HCT116 (cell line): ENCODE data around the gene LRP1B. TPM values are rescaled to one million over a fixed set of nuclear protein-coding genes. Genes with fewer than 3 reads are reported as not detected.

Experiments used
- ATAC-seq: fragments of 200-7000 bp; cut with Tn5 transposase; 2 replicates; pipeline ENCODE4 v1.9.1; 2020; ENCODE audit warnings: mild to moderate bottlenecking, moderate library complexity
- BruUV-seq: library from RNA; stranded (reverse); fragments of 400-500 nt; replicated peaks from 2 replicates; lab custom pipeline; 2021; lab: Mats Ljungman, UMichigan
- CTCF ChIA-PET: fragments of 300-600 bp; sonication (Branson Sonifier 250); formaldehyde crosslinking; loops from one replicate; lab custom pipeline; 2021; ENCODE audit warnings: antibody characterized with exemption; lab: Charles Lee
- POLR2A ChIA-PET: fragments of 300-600, 350-600 bp; sonication (Branson Sonifier 250); formaldehyde crosslinking; loops from one replicate; lab custom pipeline; 2021; ENCODE audit warnings: antibody characterized with exemption; lab: Charles Lee
- RAD21 ChIA-PET, 2 experiments: fragments of 300-600 bp; sonication (Branson Sonifier 250); formaldehyde crosslinking; loops; one replicate each; lab custom pipeline; 2023; ENCODE audit warnings: low total read pairs in 2 of 2; ENCODE audit not compliant: uncharacterized antibody in 2 of 2, unreplicated experiment in 2 of 2, low non-redundant PET in 1 of 2; lab: Charles Lee
- DNase-seq: peaks from one replicate; pipeline ENCODE4 v3.0.0-alpha.2; 2010; ENCODE audit warnings: low read depth, low spot score
- H2AFZ ChIP-seq: fragments of 200-600 bp; shearing (Covaris generic), sonication (generic); 2 replicates; pipeline ENCODE4 v1.6.1; 2017; ENCODE audit warnings: low read depth, mixed run types, mixed read lengths, antibody characterized with exemption, low read length; ENCODE audit not compliant: poor library complexity, severe bottlenecking
- H3K27ac ChIP-seq: 2 replicates; pipeline ENCODE4 v1.5.1; 2012; ENCODE audit warnings: low read depth, low read length
- H3K27me3 ChIP-seq: fragments of 200-600 bp; sonication (generic); 2 replicates; pipeline ENCODE4 v1.6.1; 2016; ENCODE audit warnings: mixed run types, low read length, mixed read lengths; ENCODE audit not compliant: insufficient read depth
- H3K36me3 ChIP-seq, 2 experiments: fragments of 200-500 bp in 1 of 2; fragments of 200-600 bp in 1 of 2; sonication (Bioruptor generic) in 1 of 2; sonication (generic) in 1 of 2; 2 replicates each; pipeline versions ENCODE4 v1.5.1 to v1.6.1; 2014 to 2016; ENCODE audit warnings: low read length in 2 of 2, inconsistent platforms in 1 of 2, mixed read lengths in 1 of 2, mixed run types in 1 of 2; ENCODE audit not compliant: insufficient read depth in 2 of 2, control insufficient read depth in 1 of 2
- H3K4me1 ChIP-seq, 2 experiments: fragments of 200-600 bp in 1 of 2; sonication (generic) in 1 of 2; 2 replicates each; pipeline versions ENCODE4 v1.5.1 to v1.6.1; 2012 to 2017; ENCODE audit warnings: low read length in 2 of 2, inconsistent platforms in 1 of 2, mild to moderate bottlenecking in 1 of 2, mixed read lengths in 1 of 2, mixed run types in 1 of 2, moderate library complexity in 1 of 2; ENCODE audit not compliant: insufficient read depth in 2 of 2, control insufficient read depth in 1 of 2
- H3K4me2 ChIP-seq: fragments of 200-600 bp; sonication (generic); 2 replicates; pipeline ENCODE4 v1.6.1; 2017; ENCODE audit warnings: mixed run types, low read length, mixed read lengths
- H3K4me3 ChIP-seq, 2 experiments: fragments of 200-600 bp in 1 of 2; sonication (generic) in 1 of 2; replicated peaks in 1 of 2; 2 replicates each; pipeline ENCODE4 v1.5.1; 2011 to 2016; ENCODE audit warnings: low read length in 2 of 2, control low read depth in 1 of 2, low read depth in 1 of 2, mild to moderate bottlenecking in 1 of 2, mixed read lengths in 1 of 2, mixed run types in 1 of 2
- H3K79me2 ChIP-seq: fragments of 200-600 bp; sonication (generic); 2 replicates; pipeline ENCODE4 v1.6.1; 2017; ENCODE audit warnings: mild to moderate bottlenecking, mixed run types, low read length, moderate library complexity, mixed read lengths; ENCODE audit not compliant: insufficient read depth
- H3K9ac ChIP-seq: fragments of 200-600 bp; sonication (generic); 2 replicates; pipeline ENCODE4 v1.6.1; 2016; ENCODE audit warnings: low read length, mixed read lengths
- H3K9me2 ChIP-seq: fragments of 200-600 bp; sonication (generic), shearing (Covaris generic); 2 replicates; pipeline ENCODE4 v1.6.1; 2017; ENCODE audit warnings: mixed run types, mild to moderate bottlenecking, moderate library complexity; ENCODE audit not compliant: insufficient read depth
- H3K9me3 ChIP-seq, 2 experiments: fragments of 200-500 bp in 1 of 2; fragments of 200-600 bp in 1 of 2; sonication (Bioruptor generic) in 1 of 2; sonication (generic) in 1 of 2; 2 replicates each; pipeline ENCODE4 v1.6.1; 2014 to 2017; ENCODE audit warnings: low read length in 2 of 2, mixed read lengths in 2 of 2, inconsistent platforms in 1 of 2, low read depth in 1 of 2, mild to moderate bottlenecking in 1 of 2, mixed run types in 1 of 2, moderate library complexity in 1 of 2; ENCODE audit not compliant: control insufficient read depth in 1 of 2, insufficient read depth in 1 of 2
- H4K20me1 ChIP-seq: fragments of 200-600 bp; sonication (generic), shearing (Covaris generic); 2 replicates; pipeline ENCODE4 v1.6.1; 2017; ENCODE audit warnings: mixed run types, mild to moderate bottlenecking, moderate library complexity; ENCODE audit not compliant: insufficient read depth
- CBX3 ChIP-seq: IDR thresholded peaks from 2 replicates; pipeline ENCODE4 v1.6.1; 2012; ENCODE audit warnings: low read depth
- CEBPB ChIP-seq: IDR thresholded peaks from 2 replicates; pipeline ENCODE4 v1.6.1; 2012; ENCODE audit warnings: low read depth
- CTCF ChIP-seq, 3 experiments: fragments of 200-600 bp in 1 of 3; sonication (generic) in 1 of 3; IDR thresholded peaks in 2 of 3; conservative IDR thresholded peaks in 1 of 3; 2 replicates each; pipeline ENCODE4 v1.5.1; 2012 to 2017; ENCODE audit warnings: low read depth in 2 of 3, low read length in 2 of 3, antibody characterized with exemption in 1 of 3, borderline replicate concordance in 1 of 3, control low read depth in 1 of 3, mild to moderate bottlenecking in 1 of 3, mixed read lengths in 1 of 3, mixed run types in 1 of 3, moderate library complexity in 1 of 3; ENCODE audit not compliant: insufficient read depth in 1 of 3
- EZH2phosphoT487 ChIP-seq: fragments of 200-600 bp; IDR thresholded peaks from 2 replicates; pipeline ENCODE4 v1.6.1; 2018; ENCODE audit warnings: antibody characterized with exemption, borderline replicate concordance
- JUND ChIP-seq: IDR thresholded peaks from 2 replicates; pipeline ENCODE4 v1.6.1; 2012
- MAX ChIP-seq: IDR thresholded peaks from 2 replicates; pipeline ENCODE4 v1.6.1; 2012
- REST ChIP-seq: IDR thresholded peaks from 2 replicates; pipeline ENCODE4 v1.6.1; 2012; ENCODE audit warnings: low read depth
- SP1 ChIP-seq: IDR thresholded peaks from 2 replicates; pipeline ENCODE4 v1.6.1; 2012; ENCODE audit warnings: low read depth
- YY1 ChIP-seq: IDR thresholded peaks from 2 replicates; pipeline ENCODE4 v1.6.1; 2011; ENCODE audit warnings: low read length, low read depth, moderate library complexity, mild to moderate bottlenecking; ENCODE audit not compliant: insufficient replicate concordance; ENCODE audit errors: extremely low read depth
- ZBTB33 ChIP-seq: IDR thresholded peaks from 2 replicates; pipeline ENCODE4 v1.6.1; 2011; ENCODE audit warnings: mild to moderate bottlenecking, low read length, moderate library complexity; ENCODE audit not compliant: insufficient replicate concordance; ENCODE audit errors: extremely low read depth
- ZNF274 ChIP-seq: fragments of 200-500 bp; sonication (Bioruptor generic); IDR thresholded peaks from 2 replicates; pipeline ENCODE4 v1.6.1; 2014; ENCODE audit warnings: mild to moderate bottlenecking, low read depth, low read length, inconsistent platforms
- intact Hi-C: fragments of 100-400 bp; cut with micrococcal nuclease; formaldehyde crosslinking; loops from 2 replicates; pipeline ENCODE4 v1.10.0; 2022
- total RNA-seq: library from RNA; stranded (reverse); gene quantifications from one replicate; pipeline ENCODE4 v1.2.1, GENCODE V29; 2021; ENCODE audit not compliant: unreplicated experiment

Gene LRP1B
- total RNA-seq, 1 experiment from 2014 or later, result 0.34 TPM

- H3K79me2 ChIP-seq, result no peaks in the 10 kb centered on the region
- ChIA-PET RAD21 (no interaction called here), POLR2A (no interaction called here), CTCF (no interaction called here)
- H3K4me3 ChIP-seq, result no peak overlapping the region
- no peaks in the 10 kb centered on the region for H3K9me3 ChIP-seq
- BruUV-seq, result no TSS peak
- H3K27me3 ChIP-seq, result no peaks in the 10 kb centered on the region
- no peaks in the 10 kb centered on the region for H3K9me2 ChIP-seq
- H4K20me1 ChIP-seq, result no peaks in the 10 kb centered on the region
- no peak overlapping the region for H3K4me2 ChIP-seq
- intact Hi-C loops, result no loop called here
- no peak for DNase-seq
- no peak overlapping the region for H3K27ac ChIP-seq
- no peak overlapping the region for H3K9ac ChIP-seq
- no peaks in the 10 kb centered on the region for H3K4me1 ChIP-seq
- TF ChIP-seq CEBPB (no peak), REST (no peak), CBX3 (no peak), MAX (no peak), ZNF274 (no peak), SP1 (no peak), EZH2phosphoT487 (no peak), JUND (no peak), YY1 (no peak), ZBTB33 (no peak), CTCF (IDR thresholded peaks at IDR 0.05 in 2 of 3, conservative IDR thresholded peaks at IDR 0.05 in 1 of 3; ENCODE audit: borderline replicate concordance in 1 of 3, insufficient read depth in 1 of 3, low read depth in 2 of 3, low read length in 2 of 3) (no peak)
- no peak overlapping the region for H2AFZ ChIP-seq
- no peak for ATAC-seq
- no peaks in the 10 kb centered on the region for H3K36me3 ChIP-seq
These were observed 1062.6 kb downstream of the LRP1B start for GRCh38 chr2:141068053-141068682.
